ENCODE results near the gene IL12B. TPM values are rescaled to one million over a fixed set of nuclear protein-coding genes. Genes with fewer than 3 reads are reported as not detected.
"Not testable (repeated sequence)": the region's sequence is repeated elsewhere in the genome, so short reads cannot be mapped to it uniquely, and the experiment has no call there.

Gene IL12B
- polyA plus RNA-seq, 1 experiment, result 0.02 TPM

GRCh38 chr5:159309689-159310433 lies 20.4 kb downstream of the IL12B start:
- TF ChIP-seq CTCF (IDR thresholded peaks at IDR 0.05; ENCODE audit: low read depth, low read length), result no peak
- POLR2A ChIA-PET, result no interaction called here
- CTCF ChIA-PET, result interaction anchor here (0.5 to 2.5 kb wide), 3 partner anchors 153 to 656 kb away, joined by 3 to 11 read pairs (median 4); no protein-coding TSS in a partner anchor
- DNase-seq (ENCODE audit: low read depth, low spot score), result no peak
- H3K27me3 ChIP-seq (ENCODE audit: control insufficient read depth, insufficient read depth, low read length), result peaks cover 23% of the 10 kb centered on the region
- H3K4me3 ChIP-seq (ENCODE audit: low read depth, low read length), result no peak overlapping the region
- no peaks in the 10 kb centered on the region for H3K9me3 ChIP-seq (ENCODE audit: control insufficient read depth, insufficient read depth, low read length)
- no peak overlapping the region for H3K27ac ChIP-seq (ENCODE audit: low read depth, low read length)

- H3K9me3 ChIP-seq (ENCODE audit: control insufficient read depth, insufficient read depth, low read length), result peaks cover 13% of the 10 kb centered on the region; the same call in 1 of the 2 replicates
- ChIA-PET POLR2A (no interaction called here), CTCF (interaction anchor here (1.0 to 1.7 kb wide), 2 partner anchors 12 to 148 kb away, joined by 3 to 5 read pairs; no protein-coding TSS in a partner anchor)
- no peak for DNase-seq (ENCODE audit: low read depth, low spot score)
- TF ChIP-seq CTCF (IDR thresholded peaks at IDR 0.05; ENCODE audit: low read depth, low read length), result no peak
- peaks cover 13% of the 10 kb centered on the region for H3K27me3 ChIP-seq (ENCODE audit: control insufficient read depth, insufficient read depth, low read length)
- no peak overlapping the region for H3K27ac ChIP-seq (ENCODE audit: low read depth, low read length)
- no peak overlapping the region for H3K4me3 ChIP-seq (ENCODE audit: low read depth, low read length)
Measured at GRCh38 chr5:159304961-159305595, 25.2 kb downstream of the IL12B start.

GRCh38 chr5:159303286-159303685 lies 27.0 kb downstream of the IL12B start:
- Histone ChIP-seq H3K9me3 (ENCODE audit: control insufficient read depth, insufficient read depth, low read length) (peaks cover 15% of the 10 kb centered on the region), H3K4me3 (ENCODE audit: low read depth, low read length) (no peak overlapping the region), H3K27me3 (ENCODE audit: control insufficient read depth, insufficient read depth, low read length) (peaks cover 3% of the 10 kb centered on the region), H3K27ac (ENCODE audit: low read depth, low read length) (no peak overlapping the region)
- POLR2A ChIA-PET, result no interaction called here
- DNase-seq (ENCODE audit: low read depth, low spot score), result no peak
- TF ChIP-seq CTCF (IDR thresholded peaks at IDR 0.05; ENCODE audit: low read depth, low read length), result no peak
- CTCF ChIA-PET, result interaction anchor here (1.1 kb wide), 1 partner anchor 13 kb away, joined by 3 read pairs; no protein-coding TSS in a partner anchor

GRCh38 chr5:159301929-159302860 lies 28.1 kb downstream of the IL12B start:
- H3K27ac ChIP-seq (ENCODE audit: low read depth, low read length); DNase-seq (ENCODE audit: low read depth, low spot score); H3K4me3 ChIP-seq (ENCODE audit: low read depth, low read length); H3K27me3 ChIP-seq (ENCODE audit: control insufficient read depth, insufficient read depth, low read length): not testable (repeated sequence)
- ChIA-PET POLR2A (interaction anchor here (0.7 kb wide), 1 partner anchor 592 kb away, joined by 3 read pairs; no protein-coding TSS in a partner anchor), CTCF (interaction anchor here (0.9 kb wide), 1 partner anchor 15 kb away, joined by 3 read pairs; no protein-coding TSS in a partner anchor)
- peaks cover 18% of the 10 kb centered on the region for H3K9me3 ChIP-seq (ENCODE audit: control insufficient read depth, insufficient read depth, low read length)

- no peak overlapping the region for H3K4me3 ChIP-seq (ENCODE audit: low read depth, low read length)
- TF ChIP-seq CTCF (IDR thresholded peaks at IDR 0.05; ENCODE audit: low read depth, low read length), result no peak
- no peaks in the 10 kb centered on the region for H3K27me3 ChIP-seq (ENCODE audit: control insufficient read depth, insufficient read depth, low read length)
- POLR2A ChIA-PET, result interaction anchor here (0.7 kb wide), 1 partner anchor 593 kb away, joined by 3 read pairs; no protein-coding TSS in a partner anchor
- H3K9me3 ChIP-seq (ENCODE audit: control insufficient read depth, insufficient read depth, low read length), result peaks cover 18% of the 10 kb centered on the region
- DNase-seq (ENCODE audit: low read depth, low spot score), result no peak
- no peak overlapping the region for H3K27ac ChIP-seq (ENCODE audit: low read depth, low read length)
- CTCF ChIA-PET, result interaction anchor here (0.9 kb wide), 1 partner anchor 15 kb away, joined by 3 read pairs; no protein-coding TSS in a partner anchor
Measured at GRCh38 chr5:159301466-159301865, 28.8 kb downstream of the IL12B start.

GRCh38 chr5:159297300-159297699 lies 33.0 kb downstream of the IL12B start:
- DNase-seq (ENCODE audit: low read depth, low spot score); POLR2A ChIA-PET; H3K27me3 ChIP-seq (ENCODE audit: control insufficient read depth, insufficient read depth, low read length); H3K4me3 ChIP-seq (ENCODE audit: low read depth, low read length); H3K27ac ChIP-seq (ENCODE audit: low read depth, low read length): not testable (repeated sequence)
- CTCF ChIA-PET, result interaction anchor here (0.6 to 1.5 kb wide), 2 partner anchors 10 to 724 kb away, joined by 4 read pairs; no protein-coding TSS in a partner anchor
- H3K9me3 ChIP-seq (ENCODE audit: control insufficient read depth, insufficient read depth, low read length), result peaks cover 11% of the 10 kb centered on the region
